Activated CD4-positive, alpha-beta T cell treated with anti-CD3 and anti-CD28 coated beads, Interleukin-2, amount 10 ng/mL, durations not matched to agents 7 days and 5 days (primary cell): Measurements from ENCODE around the gene UBN1. TPM values are rescaled to one million over a fixed set of nuclear protein-coding genes. Genes with fewer than 3 reads are reported as not detected.

Experiments used
- CTCF ChIA-PET: fragments of 350-600 bp; sonication (Branson Sonifier 250); formaldehyde crosslinking; loops from one replicate; lab custom pipeline; 2021; ENCODE audit warnings: antibody characterized with exemption; lab: Charles Lee
- POLR2A ChIA-PET: fragments of 350-600 bp; sonication (Branson Sonifier 250); formaldehyde crosslinking; loops from one replicate; lab custom pipeline; 2021; ENCODE audit warnings: antibody characterized with exemption; lab: Charles Lee
- DNase-seq: peaks from one replicate; pipeline ENCODE4 v3.0.0-alpha.2; 2020
- H3K27ac Mint-ChIP-seq: one replicate; pipeline ENCODE4 v1.8.0; 2021; ENCODE audit warnings: mild to moderate bottlenecking, moderate library complexity, mixed read lengths
- H3K27me3 Mint-ChIP-seq: one replicate; pipeline ENCODE4 v1.8.0; 2021; ENCODE audit warnings: mixed read lengths
- H3K36me3 Mint-ChIP-seq: one replicate; pipeline ENCODE4 v1.8.0; 2021; ENCODE audit warnings: low read depth, mixed read lengths
- H3K4me1 Mint-ChIP-seq: one replicate; pipeline ENCODE4 v1.8.0; 2021; ENCODE audit warnings: mixed read lengths
- H3K4me3 Mint-ChIP-seq: one replicate; pipeline ENCODE4 v1.8.0; 2021; ENCODE audit warnings: mild to moderate bottlenecking, moderate library complexity, mixed read lengths
- H3K9me3 Mint-ChIP-seq: one replicate; pipeline ENCODE4 v1.8.0; 2021; ENCODE audit warnings: mixed read lengths
- total RNA-seq, 2 experiments: library from RNA; stranded (reverse); gene quantifications; one replicate each; pipeline ENCODE4 v1.2.3, GENCODE V29; 2021

UBN1 gene
- total RNA-seq, 2 experiments from 2014 or later, result 38.2 to 38.3 TPM

DNA sequence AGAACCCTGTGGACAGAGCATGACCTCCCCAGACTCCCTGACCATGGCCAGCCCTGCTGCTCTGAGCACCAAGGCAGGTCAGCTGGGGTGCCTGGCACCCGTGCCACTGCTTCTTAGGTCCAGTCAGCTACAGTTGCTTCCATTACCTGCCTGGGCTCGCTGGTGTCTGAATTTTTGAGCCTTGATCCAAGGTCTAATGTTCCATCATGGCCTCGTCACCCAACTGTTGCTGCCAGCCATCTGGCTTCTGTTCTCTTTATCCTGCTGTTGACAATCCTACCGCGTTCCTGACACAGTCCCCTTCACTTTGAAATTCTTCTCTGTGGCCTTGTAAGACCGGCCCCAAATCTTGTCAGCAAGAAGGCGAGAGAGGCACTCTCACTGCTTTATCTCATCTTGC is 16.9 kb upstream of the UBN1 start:
- ChIA-PET POLR2A (no interaction called here), CTCF (no interaction called here)
- Mint-ChIP-seq H3K27ac (no peak overlapping the region), H3K4me1 (peaks cover 8% of the 10 kb centered on the region), H3K27me3 (no peaks in the 10 kb centered on the region), H3K36me3 (peaks cover 55% of the 10 kb centered on the region), H3K4me3 (no peak overlapping the region), H3K9me3 (no peaks in the 10 kb centered on the region)
- DNase-seq, result no peak

DNA sequence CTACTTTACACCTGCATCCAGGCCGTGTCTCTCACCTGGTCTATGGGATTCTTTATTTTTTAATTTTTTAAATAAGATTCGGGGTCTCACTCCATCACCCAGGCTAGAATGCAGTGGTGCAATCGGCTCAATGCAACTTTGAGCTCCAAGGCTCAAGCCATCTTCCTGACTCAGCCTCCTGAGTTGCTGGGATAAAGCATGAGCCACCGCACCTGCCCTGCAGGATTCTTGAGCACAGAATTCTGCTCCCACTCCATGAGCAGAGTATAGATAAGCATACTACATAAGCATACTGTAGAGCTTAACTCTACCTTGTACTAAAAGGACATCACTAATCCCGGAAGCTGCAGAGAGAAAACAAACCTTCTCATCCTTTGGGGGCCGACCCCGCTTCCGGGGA is 15.7 kb upstream of the UBN1 start:
- Mint-ChIP-seq H3K4me1 (peaks cover 8% of the 10 kb centered on the region), H3K36me3 (peaks cover 55% of the 10 kb centered on the region), H3K27me3 (no peaks in the 10 kb centered on the region), H3K27ac (no peak overlapping the region), H3K4me3 (no peak overlapping the region), H3K9me3 (no peaks in the 10 kb centered on the region)
- no peak for DNase-seq
- CTCF ChIA-PET, result no interaction called here
- POLR2A ChIA-PET, result no interaction called here

DNA sequence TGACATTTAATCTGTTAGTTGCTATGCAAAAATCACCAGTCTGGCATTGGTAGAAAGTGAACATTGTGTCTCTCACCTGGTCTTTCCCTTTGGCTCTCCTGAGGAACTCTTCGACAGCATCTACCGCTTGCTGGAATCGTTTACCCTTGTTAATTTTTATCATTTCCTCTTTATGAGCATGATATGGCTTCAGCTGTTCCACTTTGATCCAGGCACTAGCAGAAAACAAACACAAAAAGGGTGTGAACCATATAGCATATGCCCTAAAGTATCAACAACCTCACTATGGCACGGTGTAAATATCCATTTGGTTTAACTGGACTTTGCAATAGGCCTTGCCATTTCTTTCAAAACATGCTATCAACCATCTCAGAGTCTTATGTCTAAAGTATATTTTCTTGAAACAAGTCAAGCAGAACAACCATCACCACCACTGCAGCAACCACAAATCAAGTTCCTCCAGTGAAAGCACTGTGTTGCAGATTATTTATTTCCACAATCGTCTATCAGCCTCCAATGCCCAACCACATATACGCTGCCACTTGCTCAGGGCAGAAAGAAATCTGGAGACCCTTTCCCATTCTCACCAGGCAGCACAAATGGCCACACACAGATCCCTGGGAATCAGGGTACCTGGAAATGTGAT is 14.5 kb upstream of the UBN1 start:
- ChIA-PET CTCF (no interaction called here), POLR2A (no interaction called here)
- no peaks in the 10 kb centered on the region for H3K9me3 Mint-ChIP-seq
- peaks cover 50% of the 10 kb centered on the region for H3K36me3 Mint-ChIP-seq
- no peak for DNase-seq
- peaks cover 8% of the 10 kb centered on the region for H3K4me1 Mint-ChIP-seq
- no peak overlapping the region for H3K27ac Mint-ChIP-seq
- no peaks in the 10 kb centered on the region for H3K27me3 Mint-ChIP-seq
- no peak overlapping the region for H3K4me3 Mint-ChIP-seq

DNA sequence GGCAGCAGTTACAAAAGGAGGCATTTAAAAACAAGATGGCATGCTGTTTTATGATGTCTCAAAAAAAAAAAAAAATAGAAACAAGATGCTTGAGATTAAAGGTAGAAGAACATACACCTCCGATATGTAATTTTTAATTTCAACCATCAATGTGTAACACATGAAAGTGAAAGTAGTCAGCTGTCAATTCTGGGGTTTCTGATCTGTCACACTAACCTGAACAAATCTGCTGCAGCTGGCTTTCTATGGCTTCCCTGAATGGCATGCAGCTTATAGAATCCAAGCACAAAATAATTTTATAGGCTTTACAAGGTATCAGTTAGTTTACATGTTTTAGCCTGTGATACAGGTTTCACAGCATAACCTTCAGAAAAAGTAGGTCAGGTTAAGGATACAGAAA is 13.7 kb upstream of the UBN1 start:
- Mint-ChIP-seq H3K4me1 (peaks cover 8% of the 10 kb centered on the region), H3K27ac (no peak overlapping the region), H3K36me3 (peaks cover 52% of the 10 kb centered on the region), H3K27me3 (no peaks in the 10 kb centered on the region), H3K4me3 (no peak overlapping the region), H3K9me3 (no peaks in the 10 kb centered on the region)
- ChIA-PET POLR2A (no interaction called here), CTCF (interaction anchor here (0.6 to 1.4 kb wide), 4 partner anchors 9 to 776 kb away, joined by 3 to 4 read pairs (median 3); no protein-coding TSS in a partner anchor)
- no peak for DNase-seq

DNA sequence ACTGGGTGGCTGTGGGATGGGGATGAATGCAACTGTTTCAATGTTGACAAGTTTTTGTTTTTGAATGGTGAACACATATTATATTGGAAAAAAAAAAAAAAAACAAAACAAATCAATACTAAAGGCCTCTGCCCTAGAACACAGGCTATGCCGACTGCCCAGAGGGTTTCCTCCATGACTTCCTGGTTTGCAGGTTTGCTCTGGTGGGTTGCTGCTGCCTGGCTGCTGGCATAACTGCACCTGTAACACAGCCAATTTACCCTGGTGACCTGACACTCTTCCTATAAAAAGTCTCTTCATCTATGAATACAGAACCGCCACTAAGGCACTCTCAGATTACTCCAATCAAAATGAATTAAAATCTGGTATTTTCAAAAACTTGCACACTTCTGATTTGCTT is 10.6 kb upstream of the UBN1 start:
- no peak for DNase-seq
- CTCF ChIA-PET, result no interaction called here
- H3K27ac Mint-ChIP-seq, result no peak overlapping the region
- H3K27me3 Mint-ChIP-seq, result no peaks in the 10 kb centered on the region
- H3K9me3 Mint-ChIP-seq, result no peaks in the 10 kb centered on the region
- no peak overlapping the region for H3K4me3 Mint-ChIP-seq
- peaks cover 8% of the 10 kb centered on the region for H3K4me1 Mint-ChIP-seq
- POLR2A ChIA-PET, result no interaction called here
- H3K36me3 Mint-ChIP-seq, result peaks cover 58% of the 10 kb centered on the region

DNA sequence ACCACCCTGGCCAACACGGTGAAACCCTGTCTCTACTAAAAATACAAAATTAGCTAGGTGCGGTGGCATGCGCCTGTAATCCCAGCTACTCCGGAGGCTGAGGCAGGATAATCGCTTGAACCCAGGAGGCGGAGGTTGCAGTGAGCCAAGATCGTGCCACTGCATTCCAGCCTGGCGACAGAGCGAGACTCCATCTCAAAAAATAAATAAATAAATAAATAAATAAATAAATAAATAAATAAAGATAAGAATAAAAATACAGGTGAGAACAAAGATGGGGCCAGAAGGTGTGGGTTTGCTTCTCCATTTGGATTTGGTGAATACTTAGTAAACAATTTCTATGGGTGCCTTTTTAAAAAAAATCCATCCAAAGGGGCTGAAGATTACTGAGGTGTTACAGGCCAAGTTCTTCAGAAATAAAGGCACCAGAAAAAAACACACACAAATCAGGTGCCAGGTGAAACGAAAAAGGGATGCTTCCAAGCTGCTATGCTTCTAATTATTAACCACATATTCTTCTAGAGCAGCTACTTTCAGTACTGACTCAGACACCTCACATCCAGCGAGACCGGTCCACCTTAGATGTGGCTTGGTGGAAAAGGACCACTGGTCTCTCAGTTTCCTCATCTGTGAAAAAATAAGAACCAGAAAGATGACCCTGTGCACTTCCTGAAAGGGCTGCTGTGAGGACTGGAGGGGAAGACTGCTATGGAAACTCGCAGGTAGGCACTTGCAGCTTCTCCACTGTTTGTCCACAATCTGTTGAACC is 9.4 kb upstream of the UBN1 start:
- ChIA-PET POLR2A (no interaction called here), CTCF (no interaction called here)
- peaks cover 52% of the 10 kb centered on the region for H3K36me3 Mint-ChIP-seq

DNA sequence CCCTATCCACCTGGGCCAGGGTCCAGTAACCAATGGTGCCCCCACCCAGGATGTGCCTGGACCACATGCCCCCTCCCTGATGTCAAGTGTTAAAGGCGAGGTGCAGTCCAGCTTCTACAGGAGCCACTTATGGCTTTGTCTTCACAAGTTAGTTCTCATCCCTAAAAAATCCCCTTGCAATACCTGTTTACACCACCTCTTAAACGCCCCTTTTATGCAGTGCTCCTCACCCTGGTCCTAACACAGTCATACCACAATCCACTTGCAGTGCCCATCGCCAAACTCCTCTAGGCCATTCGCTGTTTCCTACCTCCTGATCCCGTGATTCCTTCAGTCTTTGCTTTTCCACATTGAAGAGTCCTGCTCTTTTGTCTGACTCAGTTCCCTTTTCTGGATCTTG is 7.3 kb upstream of the UBN1 start:
- ChIA-PET POLR2A (no interaction called here), CTCF (no interaction called here)
- no peak overlapping the region for H3K4me3 Mint-ChIP-seq
- peaks cover 57% of the 10 kb centered on the region for H3K36me3 Mint-ChIP-seq
- DNase-seq, result no peak
- no peaks in the 10 kb centered on the region for H3K27me3 Mint-ChIP-seq
- peaks cover 5% of the 10 kb centered on the region for H3K4me1 Mint-ChIP-seq
- no peaks in the 10 kb centered on the region for H3K9me3 Mint-ChIP-seq
- H3K27ac Mint-ChIP-seq, result no peak overlapping the region

More for the DNA sequence above, 9.4 kb upstream of the UBN1 start:
- no peak for DNase-seq
- Mint-ChIP-seq H3K27me3 (no peaks in the 10 kb centered on the region), H3K4me3 (no peak overlapping the region), H3K27ac (no peak overlapping the region), H3K4me1 (peaks cover 8% of the 10 kb centered on the region), H3K9me3 (no peaks in the 10 kb centered on the region)

DNA sequence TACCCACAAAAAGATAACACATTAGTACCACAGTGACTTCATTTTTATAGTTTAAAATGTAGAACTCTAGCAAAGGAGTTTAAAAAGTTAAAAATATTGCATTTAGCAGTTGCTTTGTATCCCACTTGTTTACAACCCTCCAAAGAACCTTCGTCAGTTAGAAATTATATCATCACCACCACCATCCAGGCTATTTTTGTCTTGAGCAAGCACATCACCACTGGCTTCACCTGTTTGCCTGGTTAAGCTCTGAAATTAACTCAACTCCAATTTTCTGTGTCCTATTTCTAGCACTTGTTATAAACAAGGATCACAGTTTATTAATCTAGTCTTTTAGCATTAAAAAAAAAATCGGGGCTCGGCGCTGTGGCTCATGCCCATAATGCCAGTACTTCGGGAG is 6.3 kb upstream of the UBN1 start:
- CTCF ChIA-PET, result no interaction called here
- peaks cover 64% of the 10 kb centered on the region for H3K36me3 Mint-ChIP-seq

DNA sequence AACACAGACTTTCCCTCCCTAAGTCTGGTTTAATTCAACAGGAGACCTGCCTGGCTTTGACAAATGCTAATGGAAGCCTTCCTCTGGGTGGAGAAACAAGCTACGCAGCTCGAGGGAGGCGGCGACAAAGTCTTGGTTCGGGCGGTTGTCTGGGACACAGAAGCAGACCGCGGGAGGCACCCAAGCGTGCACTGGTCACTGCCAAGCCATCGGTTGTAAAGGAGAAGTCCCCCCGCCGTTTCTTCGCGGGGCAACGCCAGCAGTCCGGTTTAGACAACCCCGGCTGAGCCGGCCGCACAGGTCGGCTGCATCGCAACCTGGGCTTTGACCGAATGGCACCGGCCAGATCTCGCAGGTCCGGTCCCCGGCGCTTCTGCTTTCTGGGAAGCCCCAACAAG is 779 bp upstream of the UBN1 start:
- H3K36me3 Mint-ChIP-seq, result peaks cover 37% of the 10 kb centered on the region
- peaks cover 51% of the 10 kb centered on the region for H3K4me1 Mint-ChIP-seq
- DNase-seq, result peak; percentile 35
- no peaks in the 10 kb centered on the region for H3K9me3 Mint-ChIP-seq
- CTCF ChIA-PET, result no interaction called here
- H3K27ac Mint-ChIP-seq, result peak overlapping the region; percentile 91
- POLR2A ChIA-PET, result no interaction called here
- no peaks in the 10 kb centered on the region for H3K27me3 Mint-ChIP-seq
- H3K4me3 Mint-ChIP-seq, result peak overlapping the region; percentile 80

More for the DNA sequence above, 6.3 kb upstream of the UBN1 start:
- no peak for DNase-seq
- no peak overlapping the region for H3K4me3 Mint-ChIP-seq
- no peak overlapping the region for H3K27ac Mint-ChIP-seq
- POLR2A ChIA-PET, result no interaction called here
- H3K9me3 Mint-ChIP-seq, result no peaks in the 10 kb centered on the region
- no peaks in the 10 kb centered on the region for H3K27me3 Mint-ChIP-seq
- H3K4me1 Mint-ChIP-seq, result peaks cover 14% of the 10 kb centered on the region

DNA sequence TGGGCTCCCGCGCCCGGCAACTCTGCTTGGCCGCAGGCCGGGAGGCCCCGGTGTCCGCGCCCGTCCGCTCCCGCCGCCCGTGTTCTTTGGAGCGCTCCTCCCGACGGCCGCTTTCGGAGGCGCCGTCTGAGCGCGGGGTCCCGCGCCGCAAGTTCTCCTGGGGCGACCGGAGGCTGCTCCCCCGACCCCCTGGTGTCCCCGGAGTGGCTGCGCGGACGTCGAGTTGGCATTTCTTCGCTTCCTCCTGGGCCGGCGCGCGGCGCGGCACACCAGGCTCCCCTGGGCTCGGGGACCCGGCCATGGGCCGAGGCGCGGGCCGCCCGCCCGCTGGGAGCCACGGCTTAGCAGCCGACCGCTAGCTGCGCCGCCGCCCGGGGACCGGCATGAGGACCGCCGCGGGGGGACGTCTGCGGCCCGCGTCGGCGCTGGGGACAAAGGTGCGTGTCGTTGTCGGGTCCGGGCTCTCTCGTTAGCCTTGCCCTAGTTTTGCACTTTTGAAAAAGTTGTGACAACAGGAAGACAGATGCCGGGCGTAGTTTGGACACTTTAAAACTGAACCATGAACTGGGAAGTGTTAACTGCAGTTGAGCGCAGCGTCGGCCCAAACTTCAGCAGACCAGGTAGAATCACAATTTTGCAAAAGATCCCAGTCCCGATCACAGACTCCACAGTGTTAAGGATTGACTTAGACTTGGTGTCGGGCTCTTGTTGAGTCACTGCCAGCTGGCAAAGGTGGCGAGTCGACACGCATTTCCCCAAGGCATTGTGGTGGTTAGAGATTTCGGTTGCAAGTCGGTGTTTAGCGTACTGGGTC is 700 bp downstream of the UBN1 start:
- DNase-seq, result peak; percentile 31
- ChIA-PET CTCF (interaction anchor here (1.1 kb wide), 1 partner anchor 20 kb away, joined by 4 read pairs; no protein-coding TSS in a partner anchor), POLR2A (no interaction called here)
- peak overlapping the region; percentile 79 for H3K4me3 Mint-ChIP-seq
- peaks cover 33% of the 10 kb centered on the region for H3K36me3 Mint-ChIP-seq
- peaks cover 59% of the 10 kb centered on the region for H3K4me1 Mint-ChIP-seq
- no peaks in the 10 kb centered on the region for H3K27me3 Mint-ChIP-seq
- no peaks in the 10 kb centered on the region for H3K9me3 Mint-ChIP-seq
- H3K27ac Mint-ChIP-seq, result peak overlapping the region; percentile 83

DNA sequence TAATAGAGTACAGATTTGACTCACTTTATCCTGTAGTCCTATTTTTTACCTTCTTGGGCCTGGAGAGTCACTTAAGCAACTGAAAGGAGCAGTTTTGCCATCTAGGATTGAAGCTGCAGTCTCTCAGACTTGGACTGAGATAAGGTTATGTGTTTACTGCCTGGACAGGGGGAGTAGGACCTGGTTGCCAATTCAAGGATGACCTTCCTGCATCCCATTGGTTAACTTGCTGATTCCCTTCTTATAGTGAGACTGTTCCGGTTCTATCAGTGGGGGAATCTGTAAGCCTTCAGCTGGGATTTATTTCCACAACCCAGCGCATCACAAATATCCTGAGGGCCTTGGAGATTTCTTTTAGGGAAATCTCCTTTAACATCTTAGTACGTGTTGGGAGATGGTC is 2.9 kb downstream of the UBN1 start:
- no peak overlapping the region for H3K4me3 Mint-ChIP-seq
- H3K4me1 Mint-ChIP-seq, result peaks cover 52% of the 10 kb centered on the region

DNA sequence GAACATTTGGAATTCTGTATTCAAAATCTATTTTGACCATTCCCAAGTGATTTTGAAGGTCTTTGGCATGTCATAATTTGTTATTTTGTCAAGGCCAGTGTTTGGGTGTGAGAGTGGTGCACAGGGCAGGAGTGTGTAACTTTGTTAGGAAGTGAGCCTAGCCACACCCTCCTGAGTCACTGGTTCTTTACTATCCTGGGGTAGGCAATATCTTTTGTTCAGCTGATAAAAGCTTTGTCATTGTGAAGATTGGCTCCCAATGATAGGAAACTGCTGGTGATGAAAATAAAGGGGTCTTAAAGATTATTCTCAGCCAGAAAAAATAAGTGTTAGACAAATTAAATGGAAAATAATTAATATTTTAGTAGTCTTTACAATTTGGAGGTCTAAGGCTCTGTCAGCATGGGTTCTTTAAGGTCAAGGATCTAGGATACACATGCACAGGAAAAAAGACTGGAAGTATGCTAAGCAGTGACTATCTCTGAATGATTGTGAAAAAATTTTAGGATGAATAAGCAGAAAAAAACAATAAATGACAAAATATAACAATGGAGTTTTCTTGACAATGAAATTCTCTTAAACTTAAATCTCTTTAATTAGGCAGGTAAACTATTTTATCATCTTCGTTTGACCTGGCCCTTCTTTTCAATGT is 5.1 kb downstream of the UBN1 start:
- ChIA-PET POLR2A (no interaction called here), CTCF (interaction anchor here (0.6 kb wide), 1 partner anchor 472 kb away, joined by 4 read pairs; no protein-coding TSS in a partner anchor)
- Mint-ChIP-seq H3K27me3 (no peaks in the 10 kb centered on the region), H3K9me3 (no peaks in the 10 kb centered on the region), H3K4me3 (no peak overlapping the region), H3K4me1 (peaks cover 44% of the 10 kb centered on the region), H3K27ac (no peak overlapping the region), H3K36me3 (peaks cover 21% of the 10 kb centered on the region)
- DNase-seq, result no peak

More for the DNA sequence above, 2.9 kb downstream of the UBN1 start:
- no peak for DNase-seq
- ChIA-PET POLR2A (interaction anchor here (0.7 kb wide), 1 partner anchor 64 kb away, joined by 12 read pairs; no protein-coding TSS in a partner anchor), CTCF (no interaction called here)
- no peak overlapping the region for H3K27ac Mint-ChIP-seq
- H3K27me3 Mint-ChIP-seq, result no peaks in the 10 kb centered on the region
- H3K9me3 Mint-ChIP-seq, result no peaks in the 10 kb centered on the region
- H3K36me3 Mint-ChIP-seq, result peaks cover 31% of the 10 kb centered on the region
